GM12878 (cell line): ENCODE measurements around the gene CEP97. TPM values are rescaled to one million over a fixed set of nuclear protein-coding genes. Genes with fewer than 3 reads are reported as not detected.

ENCODE experiments used
- ASH2L ChIP-seq: fragments of 300-600, 200-600 bp; sonication (generic); IDR thresholded peaks from 2 replicates; pipeline ENCODE4 v1.6.1; 2017; ENCODE audit warnings: low read depth, mild to moderate bottlenecking, borderline replicate concordance
- BHLHE40 ChIP-seq, 2 experiments: fragments of 450-650 bp in 1 of 2; IDR thresholded peaks; 2 replicates each; pipeline ENCODE4 v1.6.1; 2011 to 2017; ENCODE audit warnings: low read depth in 2 of 2, borderline replicate concordance in 1 of 2, improper control_type of control experiment in 1 of 2, low read length in 1 of 2, mild to moderate bottlenecking in 1 of 2
- CBFB ChIP-seq: IDR thresholded peaks from 2 replicates; pipeline ENCODE4 v1.6.1; 2016; ENCODE audit warnings: antibody characterized with exemption, low read depth
- CREM ChIP-seq: IDR thresholded peaks from 2 replicates; pipeline ENCODE4 v1.6.1; 2014; ENCODE audit warnings: antibody characterized with exemption, low read depth
- GABPA ChIP-seq: IDR thresholded peaks from 2 replicates; pipeline ENCODE4 v1.6.1; 2014; ENCODE audit warnings: antibody characterized with exemption, low read depth, mild to moderate bottlenecking, inconsistent platforms
- GATAD2B ChIP-seq: fragments of 450-650 bp; conservative IDR thresholded peaks from 2 replicates; pipeline ENCODE4 v1.6.1; 2017; ENCODE audit warnings: low read depth, mild to moderate bottlenecking, moderate library complexity
- KLF5 ChIP-seq: fragments of 450-650 bp; IDR thresholded peaks from 2 replicates; pipeline ENCODE4 v1.6.1; 2014; ENCODE audit warnings: mild to moderate bottlenecking; ENCODE audit not compliant: partially characterized antibody
- MYB ChIP-seq: fragments of 150-350 bp; IDR thresholded peaks from 2 replicates; pipeline ENCODE4 v1.6.1; 2014; ENCODE audit warnings: mild to moderate bottlenecking, low read depth, low read length, borderline replicate concordance
- NFIC ChIP-seq: IDR thresholded peaks from 2 replicates; pipeline ENCODE4 v1.6.1; 2012; ENCODE audit warnings: low read depth, mild to moderate bottlenecking, inconsistent platforms, low read length, moderate library complexity
- NFXL1 ChIP-seq: fragments of 450-650 bp; IDR thresholded peaks from 2 replicates; pipeline ENCODE4 v1.6.1; 2017; ENCODE audit warnings: antibody characterized with exemption, mild to moderate bottlenecking, borderline replicate concordance
- NRF1 ChIP-seq: conservative IDR thresholded peaks from 2 replicates; pipeline ENCODE4 v1.6.1; 2011; ENCODE audit warnings: mild to moderate bottlenecking, low read depth, low read length, improper control_type of control experiment
- POU2F2 ChIP-seq: IDR thresholded peaks from 3 replicates; pipeline ENCODE4 v1.6.1; 2011; ENCODE audit warnings: low read depth, mild to moderate bottlenecking, low read length, borderline replicate concordance
- RBBP5 ChIP-seq: fragments of 200-600 bp; sonication (generic); conservative IDR thresholded peaks from 2 replicates; pipeline ENCODE4 v1.6.1; 2016
- RUNX3 ChIP-seq: IDR thresholded peaks from 2 replicates; pipeline ENCODE4 v1.6.1; 2012; ENCODE audit warnings: low read length, inconsistent platforms
- SMAD1 ChIP-seq: fragments of 450-650 bp; IDR thresholded peaks from 2 replicates; pipeline ENCODE4 v1.6.1; 2018; ENCODE audit warnings: mild to moderate bottlenecking, low read depth; ENCODE audit not compliant: partially characterized antibody
- TAF1 ChIP-seq: IDR thresholded peaks from 2 replicates; pipeline ENCODE4 v1.6.1; 2011; ENCODE audit warnings: mild to moderate bottlenecking, low read depth, low read length, borderline replicate concordance
- TCF12 ChIP-seq: IDR thresholded peaks from 2 replicates; pipeline ENCODE4 v1.6.1; 2011; ENCODE audit warnings: low read depth, mild to moderate bottlenecking, low read length
- polyA plus RNA-seq, 11 experiments: library from polyadenylated mRNA; depleted of rRNA in 4 of 11; unstranded in 6 of 11; stranded (reverse) in 5 of 11; fragments of >200 nt; fragmentation: Nextera tagmentation in 4 of 11; fragmentation: Illumina TruSeq in 1 of 11; extraction: Ambion mirVana in 4 of 11; extraction: Trizol in 1 of 11; gene quantifications; 1 replicate in 1 of 11; 2 replicates in 10 of 11; pipeline versions ENCODE4 v1.2.1 to v1.2.3, GENCODE V29; 2011 to 2016; ENCODE audit warnings: inconsistent platforms in 2 of 11, missing spikeins in 2 of 11, low read depth in 1 of 11
- total RNA-seq, 4 experiments: library from RNA; depleted of rRNA in 3 of 4; stranded (reverse); fragments of >200 nt in 3 of 4; fragmentation: Illumina TruSeq in 1 of 4; extraction: Trizol in 1 of 4; gene quantifications; 2 replicates each; pipeline versions ENCODE4 v1.2.1 to v1.2.3, GENCODE V29; 2013 to 2021
- TF ChIP-seq, protein P1 (sequence below): IDR thresholded peaks from 2 replicates; pipeline ENCODE4 v1.6.1; 2011; ENCODE audit warnings: mild to moderate bottlenecking, low read depth, low read length, moderate library complexity; ENCODE audit not compliant: insufficient replicate concordance
- TF ChIP-seq, protein P2 (sequence below): IDR thresholded peaks from 2 replicates; pipeline ENCODE4 v1.6.1; 2012; ENCODE audit warnings: mild to moderate bottlenecking, low read depth, low read length
- TF ChIP-seq, protein P3 (sequence below): fragments of 450-650 bp; IDR thresholded peaks from 2 replicates; pipeline ENCODE4 v1.6.1; 2017; ENCODE audit warnings: low read depth, mild to moderate bottlenecking, moderate library complexity
- TF ChIP-seq, protein P4 (sequence below): IDR thresholded peaks from 2 replicates; pipeline ENCODE4 v1.6.1; 2012; ENCODE audit warnings: low read depth, low read length, improper control_type of control experiment
- TF ChIP-seq, protein P5 (sequence below): IDR thresholded peaks from 2 replicates; pipeline ENCODE4 v1.6.1; 2011; ENCODE audit warnings: low read depth, low read length, improper control_type of control experiment, borderline replicate concordance

The CEP97 gene
- total and polyA plus RNA-seq, 10 of the 15 experiments (the other 5 are each of a cell fraction or from before 2014, with no cell fraction given), result 1.9 to 13.7 (median 5.8) TPM

DNA sequence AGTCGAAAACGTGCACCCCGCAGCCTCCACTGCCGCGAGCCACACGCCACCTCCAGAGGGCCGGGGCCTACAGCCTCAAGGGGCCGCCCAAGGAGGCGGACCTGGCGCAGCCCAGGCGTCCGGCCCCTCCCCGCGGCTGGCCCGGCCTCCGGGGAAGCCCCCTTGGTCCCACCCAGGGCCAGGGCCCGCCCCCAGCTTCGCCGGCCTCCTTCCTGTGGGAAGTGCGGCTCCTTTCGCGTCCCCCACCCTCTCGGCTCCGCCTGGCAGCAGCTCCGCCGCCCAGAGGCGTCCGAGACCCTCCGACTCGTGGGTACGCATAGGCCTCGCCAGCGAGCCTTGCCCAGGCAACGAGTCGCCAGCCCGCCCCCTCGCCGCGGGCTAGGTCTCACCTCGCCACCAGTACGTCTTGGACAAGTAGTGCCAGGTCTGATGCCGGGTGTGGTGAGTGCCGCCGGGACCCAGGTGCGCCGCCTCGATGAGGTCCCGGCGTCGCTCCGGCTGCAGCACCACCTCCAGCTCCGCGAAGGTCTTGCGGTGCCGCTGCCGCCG is 48.1 kb upstream of the CEP97 start (continued):
- TF ChIP-seq, protein P1, sequence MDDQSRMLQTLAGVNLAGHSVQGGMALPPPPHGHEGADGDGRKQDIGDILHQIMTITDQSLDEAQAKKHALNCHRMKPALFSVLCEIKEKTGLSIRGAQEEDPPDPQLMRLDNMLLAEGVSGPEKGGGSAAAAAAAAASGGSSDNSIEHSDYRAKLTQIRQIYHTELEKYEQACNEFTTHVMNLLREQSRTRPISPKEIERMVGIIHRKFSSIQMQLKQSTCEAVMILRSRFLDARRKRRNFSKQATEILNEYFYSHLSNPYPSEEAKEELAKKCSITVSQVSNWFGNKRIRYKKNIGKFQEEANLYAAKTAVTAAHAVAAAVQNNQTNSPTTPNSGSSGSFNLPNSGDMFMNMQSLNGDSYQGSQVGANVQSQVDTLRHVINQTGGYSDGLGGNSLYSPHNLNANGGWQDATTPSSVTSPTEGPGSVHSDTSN, result no peak
- TF ChIP-seq, protein P2, sequence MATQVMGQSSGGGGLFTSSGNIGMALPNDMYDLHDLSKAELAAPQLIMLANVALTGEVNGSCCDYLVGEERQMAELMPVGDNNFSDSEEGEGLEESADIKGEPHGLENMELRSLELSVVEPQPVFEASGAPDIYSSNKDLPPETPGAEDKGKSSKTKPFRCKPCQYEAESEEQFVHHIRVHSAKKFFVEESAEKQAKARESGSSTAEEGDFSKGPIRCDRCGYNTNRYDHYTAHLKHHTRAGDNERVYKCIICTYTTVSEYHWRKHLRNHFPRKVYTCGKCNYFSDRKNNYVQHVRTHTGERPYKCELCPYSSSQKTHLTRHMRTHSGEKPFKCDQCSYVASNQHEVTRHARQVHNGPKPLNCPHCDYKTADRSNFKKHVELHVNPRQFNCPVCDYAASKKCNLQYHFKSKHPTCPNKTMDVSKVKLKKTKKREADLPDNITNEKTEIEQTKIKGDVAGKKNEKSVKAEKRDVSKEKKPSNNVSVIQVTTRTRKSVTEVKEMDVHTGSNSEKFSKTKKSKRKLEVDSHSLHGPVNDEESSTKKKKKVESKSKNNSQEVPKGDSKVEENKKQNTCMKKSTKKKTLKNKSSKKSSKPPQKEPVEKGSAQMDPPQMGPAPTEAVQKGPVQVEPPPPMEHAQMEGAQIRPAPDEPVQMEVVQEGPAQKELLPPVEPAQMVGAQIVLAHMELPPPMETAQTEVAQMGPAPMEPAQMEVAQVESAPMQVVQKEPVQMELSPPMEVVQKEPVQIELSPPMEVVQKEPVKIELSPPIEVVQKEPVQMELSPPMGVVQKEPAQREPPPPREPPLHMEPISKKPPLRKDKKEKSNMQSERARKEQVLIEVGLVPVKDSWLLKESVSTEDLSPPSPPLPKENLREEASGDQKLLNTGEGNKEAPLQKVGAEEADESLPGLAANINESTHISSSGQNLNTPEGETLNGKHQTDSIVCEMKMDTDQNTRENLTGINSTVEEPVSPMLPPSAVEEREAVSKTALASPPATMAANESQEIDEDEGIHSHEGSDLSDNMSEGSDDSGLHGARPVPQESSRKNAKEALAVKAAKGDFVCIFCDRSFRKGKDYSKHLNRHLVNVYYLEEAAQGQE, result no peak
- TF ChIP-seq NFIC, result no peak
- 0 out of 3 replicates have a peak, but pooled peaks have one; percentile 18 for TF ChIP-seq POU2F2
- no peak for TF ChIP-seq SMAD1
- TF ChIP-seq TCF12, result no peak
- TF ChIP-seq NFXL1, result no peak
- TF ChIP-seq CBFB, result no peak
- TF ChIP-seq MYB, result no peak
- TF ChIP-seq, protein P3, sequence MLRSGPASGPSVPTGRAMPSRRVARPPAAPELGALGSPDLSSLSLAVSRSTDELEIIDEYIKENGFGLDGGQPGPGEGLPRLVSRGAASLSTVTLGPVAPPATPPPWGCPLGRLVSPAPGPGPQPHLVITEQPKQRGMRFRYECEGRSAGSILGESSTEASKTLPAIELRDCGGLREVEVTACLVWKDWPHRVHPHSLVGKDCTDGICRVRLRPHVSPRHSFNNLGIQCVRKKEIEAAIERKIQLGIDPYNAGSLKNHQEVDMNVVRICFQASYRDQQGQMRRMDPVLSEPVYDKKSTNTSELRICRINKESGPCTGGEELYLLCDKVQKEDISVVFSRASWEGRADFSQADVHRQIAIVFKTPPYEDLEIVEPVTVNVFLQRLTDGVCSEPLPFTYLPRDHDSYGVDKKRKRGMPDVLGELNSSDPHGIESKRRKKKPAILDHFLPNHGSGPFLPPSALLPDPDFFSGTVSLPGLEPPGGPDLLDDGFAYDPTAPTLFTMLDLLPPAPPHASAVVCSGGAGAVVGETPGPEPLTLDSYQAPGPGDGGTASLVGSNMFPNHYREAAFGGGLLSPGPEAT, result no peak
- TF ChIP-seq GATAD2B, result peak; percentile 62; the same call in 1 of the 2 replicates
- no peak for TF ChIP-seq RBBP5
- TF ChIP-seq, protein P4, sequence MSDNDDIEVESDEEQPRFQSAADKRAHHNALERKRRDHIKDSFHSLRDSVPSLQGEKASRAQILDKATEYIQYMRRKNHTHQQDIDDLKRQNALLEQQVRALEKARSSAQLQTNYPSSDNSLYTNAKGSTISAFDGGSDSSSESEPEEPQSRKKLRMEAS, result peak; percentile 35; the same call in 1 of the 2 replicates
- TF ChIP-seq TAF1, result peak; percentile 61
- peak; percentile 85 for TF ChIP-seq GABPA
- 0 out of 2 replicates have a peak, but pooled peaks have one; percentile 73 for TF ChIP-seq ASH2L
- TF ChIP-seq BHLHE40 (IDR thresholded peaks at IDR 0.05; ENCODE audit: borderline replicate concordance in 1 of 2, low read depth in 2 of 2, low read length in 1 of 2), result peak; percentile 95 to 97
- no peak; the same call in 1 of the 2 replicates for TF ChIP-seq RUNX3
- 0 out of 2 replicates have a peak, but pooled peaks have one; percentile 26 for TF ChIP-seq NRF1
- TF ChIP-seq CREM, result peak; percentile 82
- TF ChIP-seq KLF5, result no peak
- TF ChIP-seq, protein P5, sequence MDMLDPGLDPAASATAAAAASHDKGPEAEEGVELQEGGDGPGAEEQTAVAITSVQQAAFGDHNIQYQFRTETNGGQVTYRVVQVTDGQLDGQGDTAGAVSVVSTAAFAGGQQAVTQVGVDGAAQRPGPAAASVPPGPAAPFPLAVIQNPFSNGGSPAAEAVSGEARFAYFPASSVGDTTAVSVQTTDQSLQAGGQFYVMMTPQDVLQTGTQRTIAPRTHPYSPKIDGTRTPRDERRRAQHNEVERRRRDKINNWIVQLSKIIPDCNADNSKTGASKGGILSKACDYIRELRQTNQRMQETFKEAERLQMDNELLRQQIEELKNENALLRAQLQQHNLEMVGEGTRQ, result no peak
